Measurements from ENCODE around the gene DCLK2. TPM values are rescaled to one million over a fixed set of nuclear protein-coding genes. Genes with fewer than 3 reads are reported as not detected.

The DCLK2 gene
- total RNA-seq, 1 donor from 2014 or later = 30.1 TPM

DNA sequence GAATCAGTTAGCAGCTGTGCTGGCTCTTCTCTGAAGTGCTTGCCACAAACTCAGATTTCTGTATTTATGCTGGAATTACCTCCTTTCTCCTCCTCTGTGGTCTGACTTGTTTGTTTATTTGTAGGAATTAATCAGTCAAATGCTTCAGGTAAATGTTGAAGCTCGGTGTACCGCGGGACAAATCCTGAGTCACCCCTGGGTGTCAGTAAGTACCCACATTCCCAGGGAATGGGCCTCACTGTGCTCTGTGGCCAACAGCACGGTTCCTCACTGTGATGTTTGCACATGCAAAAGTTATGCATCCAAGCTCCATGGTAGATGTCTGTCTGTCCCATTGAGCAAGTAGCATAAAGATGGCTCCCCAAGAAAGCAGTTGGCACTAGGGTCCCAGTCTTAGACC lies 169.9 kb downstream of the DCLK2 start:
- H3K4me1 Mint-ChIP-seq = peaks cover 11% of the 10 kb centered on the region
- H3K9me3 Mint-ChIP-seq = no peaks in the 10 kb centered on the region
- DNase-seq (ENCODE audit: low read depth, low spot score) = no peak
- H3K27ac Mint-ChIP-seq (ENCODE audit: unreplicated experiment) = no peak overlapping the region
- H3K27me3 Mint-ChIP-seq (ENCODE audit: low read depth) = no peaks in the 10 kb centered on the region
- TF ChIP-seq, protein P1, sequence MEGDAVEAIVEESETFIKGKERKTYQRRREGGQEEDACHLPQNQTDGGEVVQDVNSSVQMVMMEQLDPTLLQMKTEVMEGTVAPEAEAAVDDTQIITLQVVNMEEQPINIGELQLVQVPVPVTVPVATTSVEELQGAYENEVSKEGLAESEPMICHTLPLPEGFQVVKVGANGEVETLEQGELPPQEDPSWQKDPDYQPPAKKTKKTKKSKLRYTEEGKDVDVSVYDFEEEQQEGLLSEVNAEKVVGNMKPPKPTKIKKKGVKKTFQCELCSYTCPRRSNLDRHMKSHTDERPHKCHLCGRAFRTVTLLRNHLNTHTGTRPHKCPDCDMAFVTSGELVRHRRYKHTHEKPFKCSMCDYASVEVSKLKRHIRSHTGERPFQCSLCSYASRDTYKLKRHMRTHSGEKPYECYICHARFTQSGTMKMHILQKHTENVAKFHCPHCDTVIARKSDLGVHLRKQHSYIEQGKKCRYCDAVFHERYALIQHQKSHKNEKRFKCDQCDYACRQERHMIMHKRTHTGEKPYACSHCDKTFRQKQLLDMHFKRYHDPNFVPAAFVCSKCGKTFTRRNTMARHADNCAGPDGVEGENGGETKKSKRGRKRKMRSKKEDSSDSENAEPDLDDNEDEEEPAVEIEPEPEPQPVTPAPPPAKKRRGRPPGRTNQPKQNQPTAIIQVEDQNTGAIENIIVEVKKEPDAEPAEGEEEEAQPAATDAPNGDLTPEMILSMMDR (conservative IDR thresholded peaks at IDR 0.05) = no peak
- H3K4me3 Mint-ChIP-seq = no peak overlapping the region
- H3K36me3 Mint-ChIP-seq (ENCODE audit: low read depth) = peaks cover 35% of the 10 kb centered on the region

DNA sequence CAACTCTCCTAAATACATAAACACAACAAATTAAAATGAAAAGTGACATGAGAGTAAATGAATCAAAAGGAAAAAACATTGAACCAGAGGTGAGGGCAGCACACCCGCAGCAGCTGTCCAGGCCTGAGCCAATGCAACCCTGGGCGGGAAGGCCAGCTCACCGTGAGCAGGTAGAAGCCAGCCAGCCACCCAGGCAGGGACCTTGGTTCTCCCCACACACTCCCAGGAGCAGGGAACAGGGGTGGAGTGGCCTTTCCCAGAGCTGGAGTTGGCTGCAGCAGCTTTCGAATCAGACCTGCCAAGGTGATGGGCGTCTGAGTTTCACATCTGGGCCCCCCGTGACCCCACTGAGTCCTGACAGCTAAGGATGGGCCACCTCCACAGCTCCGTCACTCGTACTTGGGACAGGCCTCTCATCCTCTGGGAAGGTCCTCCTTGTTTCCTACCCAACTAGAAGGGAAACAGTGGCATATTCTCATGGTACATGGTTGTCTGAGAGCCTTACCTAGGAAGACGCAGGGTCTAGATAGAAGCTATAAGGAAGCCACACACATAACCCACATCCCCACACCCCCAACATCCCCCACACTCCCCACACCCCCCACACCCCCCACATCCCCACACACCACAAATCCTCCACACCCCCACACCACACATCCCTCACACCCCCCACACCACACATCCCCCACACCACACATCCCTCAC lies 172.2 kb downstream of the DCLK2 start:
- no peak overlapping the region for H3K27ac Mint-ChIP-seq (ENCODE audit: unreplicated experiment)
- H3K9me3 Mint-ChIP-seq = no peaks in the 10 kb centered on the region
- TF ChIP-seq, protein P1 (conservative IDR thresholded peaks at IDR 0.05) = no peak
- H3K4me3 Mint-ChIP-seq = no peak overlapping the region
- peaks cover 44% of the 10 kb centered on the region for H3K36me3 Mint-ChIP-seq (ENCODE audit: low read depth)
- peaks cover 15% of the 10 kb centered on the region for H3K4me1 Mint-ChIP-seq
- no peak for DNase-seq (ENCODE audit: low read depth, low spot score)
- H3K27me3 Mint-ChIP-seq (ENCODE audit: low read depth) = no peaks in the 10 kb centered on the region

DNA sequence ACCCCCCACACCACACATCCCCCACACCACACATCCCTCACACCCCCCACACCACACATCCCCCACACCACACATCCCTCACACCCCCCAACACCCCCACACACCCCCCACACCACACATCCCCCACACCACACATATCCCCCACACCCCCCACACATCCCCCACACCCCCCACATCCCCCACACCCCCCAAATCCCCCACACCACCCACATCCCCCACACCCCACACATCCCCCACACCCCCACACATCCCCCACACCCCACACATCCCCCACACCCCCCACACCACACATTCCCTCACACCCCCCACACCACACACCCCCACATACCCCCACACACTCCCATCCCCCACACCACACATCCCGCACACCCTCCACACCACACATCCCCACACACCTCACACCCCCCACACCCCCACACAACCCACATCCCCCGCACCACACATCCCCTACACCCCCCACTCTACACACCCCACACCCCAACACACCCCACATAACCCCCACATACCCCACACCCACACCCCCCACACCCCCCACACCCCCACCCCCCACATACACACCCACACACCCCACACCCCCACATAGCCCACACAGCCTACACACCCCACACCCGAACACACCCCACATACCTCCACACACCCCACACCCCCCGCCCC lies 172.9 kb downstream of the DCLK2 start:
- H3K4me3 Mint-ChIP-seq = no peak overlapping the region
- H3K36me3 Mint-ChIP-seq (ENCODE audit: low read depth) = peaks cover 42% of the 10 kb centered on the region
- H3K9me3 Mint-ChIP-seq = no peaks in the 10 kb centered on the region
- DNase-seq (ENCODE audit: low read depth, low spot score) = no peak
- TF ChIP-seq, protein P1 (conservative IDR thresholded peaks at IDR 0.05) = no peak
- H3K27ac Mint-ChIP-seq (ENCODE audit: unreplicated experiment) = no peak overlapping the region
- H3K4me1 Mint-ChIP-seq = peaks cover 18% of the 10 kb centered on the region
- no peaks in the 10 kb centered on the region for H3K27me3 Mint-ChIP-seq (ENCODE audit: low read depth)

DNA sequence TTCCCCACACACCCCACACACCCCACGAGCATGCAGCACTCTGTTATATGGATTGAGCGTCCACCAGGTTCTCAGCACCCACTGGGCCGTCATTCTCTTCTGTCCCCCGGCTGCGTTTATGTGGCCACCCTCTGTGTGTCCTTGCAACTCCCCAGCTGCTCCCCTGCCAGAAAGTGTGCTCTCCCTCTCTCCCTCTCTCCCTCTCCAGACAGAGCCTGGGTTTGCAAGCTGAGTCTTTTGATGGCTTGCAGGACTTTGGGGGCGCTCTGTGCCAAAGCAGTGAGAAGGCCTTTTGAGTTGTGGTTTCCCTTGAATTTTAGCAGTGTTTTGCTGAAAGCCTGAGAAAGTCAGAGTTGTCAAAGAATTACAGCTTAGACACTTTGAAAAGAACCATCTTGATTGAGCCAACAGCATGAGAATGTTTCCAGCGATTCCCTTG lies 173.5 kb downstream of the DCLK2 start:
- H3K27ac Mint-ChIP-seq (ENCODE audit: unreplicated experiment) = peak overlapping the region; percentile 81

DNA sequence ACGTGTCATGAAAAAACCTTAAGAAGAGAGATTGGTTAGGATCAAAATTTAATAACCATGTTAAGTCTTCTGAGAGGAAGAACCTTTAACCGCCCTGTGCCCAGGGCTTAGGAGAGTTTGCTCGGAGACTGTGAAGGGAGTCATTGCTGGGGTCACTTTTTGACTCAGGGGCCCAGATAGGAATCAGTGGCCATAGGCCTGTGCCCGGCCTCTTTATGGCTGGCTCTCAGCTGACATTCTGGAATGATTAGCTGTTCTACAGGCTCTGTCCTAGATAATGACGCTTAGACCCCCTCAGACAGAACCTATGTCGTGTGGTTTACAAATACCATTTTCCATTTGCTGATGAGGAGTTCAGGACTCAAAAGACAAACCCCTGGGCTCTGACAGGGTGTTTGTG lies 174.1 kb downstream of the DCLK2 start:
- no peaks in the 10 kb centered on the region for H3K9me3 Mint-ChIP-seq
- peaks cover 39% of the 10 kb centered on the region for H3K36me3 Mint-ChIP-seq (ENCODE audit: low read depth)
- H3K4me1 Mint-ChIP-seq = peaks cover 29% of the 10 kb centered on the region
- TF ChIP-seq, protein P1 (conservative IDR thresholded peaks at IDR 0.05) = no peak
- H3K27me3 Mint-ChIP-seq (ENCODE audit: low read depth) = no peaks in the 10 kb centered on the region
- no peak for DNase-seq (ENCODE audit: low read depth, low spot score)
- H3K4me3 Mint-ChIP-seq = peak overlapping the region; percentile 65
- no peak overlapping the region for H3K27ac Mint-ChIP-seq (ENCODE audit: unreplicated experiment)

More for the DNA sequence above, 173.5 kb downstream of the DCLK2 start:
- Mint-ChIP-seq H3K9me3 (no peaks in the 10 kb centered on the region), H3K27me3 (ENCODE audit: low read depth) (no peaks in the 10 kb centered on the region), H3K4me1 (peaks cover 25% of the 10 kb centered on the region), H3K4me3 (peak overlapping the region; percentile 65), H3K36me3 (ENCODE audit: low read depth) (peaks cover 44% of the 10 kb centered on the region)
- DNase-seq (ENCODE audit: low read depth, low spot score) = no peak
- TF ChIP-seq, protein P1 (conservative IDR thresholded peaks at IDR 0.05) = no peak
